ENCODE data around the gene ERC1.

ERC1 gene

DNA sequence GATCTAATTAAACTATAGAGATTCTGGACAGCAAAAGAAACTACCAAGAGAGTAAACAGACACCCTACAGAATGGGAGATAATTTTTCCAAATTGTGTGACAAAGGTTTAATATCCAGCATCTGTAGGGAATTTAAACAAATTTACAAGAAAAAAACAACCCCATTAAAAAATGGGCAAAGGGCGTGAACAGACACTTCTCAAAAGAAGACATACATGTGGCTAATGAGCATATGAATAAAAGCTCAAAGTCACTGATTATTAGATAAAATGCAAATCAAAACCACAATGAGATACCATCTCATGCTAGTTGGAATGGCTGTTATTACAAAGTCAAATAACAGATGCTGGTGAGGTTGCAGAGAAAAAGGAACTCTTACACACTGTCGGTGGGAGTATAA is 309.4 kb downstream of the ERC1 start:
- TF ChIP-seq, protein P1, sequence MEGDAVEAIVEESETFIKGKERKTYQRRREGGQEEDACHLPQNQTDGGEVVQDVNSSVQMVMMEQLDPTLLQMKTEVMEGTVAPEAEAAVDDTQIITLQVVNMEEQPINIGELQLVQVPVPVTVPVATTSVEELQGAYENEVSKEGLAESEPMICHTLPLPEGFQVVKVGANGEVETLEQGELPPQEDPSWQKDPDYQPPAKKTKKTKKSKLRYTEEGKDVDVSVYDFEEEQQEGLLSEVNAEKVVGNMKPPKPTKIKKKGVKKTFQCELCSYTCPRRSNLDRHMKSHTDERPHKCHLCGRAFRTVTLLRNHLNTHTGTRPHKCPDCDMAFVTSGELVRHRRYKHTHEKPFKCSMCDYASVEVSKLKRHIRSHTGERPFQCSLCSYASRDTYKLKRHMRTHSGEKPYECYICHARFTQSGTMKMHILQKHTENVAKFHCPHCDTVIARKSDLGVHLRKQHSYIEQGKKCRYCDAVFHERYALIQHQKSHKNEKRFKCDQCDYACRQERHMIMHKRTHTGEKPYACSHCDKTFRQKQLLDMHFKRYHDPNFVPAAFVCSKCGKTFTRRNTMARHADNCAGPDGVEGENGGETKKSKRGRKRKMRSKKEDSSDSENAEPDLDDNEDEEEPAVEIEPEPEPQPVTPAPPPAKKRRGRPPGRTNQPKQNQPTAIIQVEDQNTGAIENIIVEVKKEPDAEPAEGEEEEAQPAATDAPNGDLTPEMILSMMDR (IDR thresholded peaks at IDR 0.05; ENCODE audit: low read depth, low read length) = no peak
- no peak for DNase-seq (ENCODE audit: low read depth in 2 of 2)
- no peak overlapping the region for H3K4me3 ChIP-seq (replicated peaks in 1 of 2; ENCODE audit: low read depth in 2 of 2, low read length in 2 of 2)

DNA sequence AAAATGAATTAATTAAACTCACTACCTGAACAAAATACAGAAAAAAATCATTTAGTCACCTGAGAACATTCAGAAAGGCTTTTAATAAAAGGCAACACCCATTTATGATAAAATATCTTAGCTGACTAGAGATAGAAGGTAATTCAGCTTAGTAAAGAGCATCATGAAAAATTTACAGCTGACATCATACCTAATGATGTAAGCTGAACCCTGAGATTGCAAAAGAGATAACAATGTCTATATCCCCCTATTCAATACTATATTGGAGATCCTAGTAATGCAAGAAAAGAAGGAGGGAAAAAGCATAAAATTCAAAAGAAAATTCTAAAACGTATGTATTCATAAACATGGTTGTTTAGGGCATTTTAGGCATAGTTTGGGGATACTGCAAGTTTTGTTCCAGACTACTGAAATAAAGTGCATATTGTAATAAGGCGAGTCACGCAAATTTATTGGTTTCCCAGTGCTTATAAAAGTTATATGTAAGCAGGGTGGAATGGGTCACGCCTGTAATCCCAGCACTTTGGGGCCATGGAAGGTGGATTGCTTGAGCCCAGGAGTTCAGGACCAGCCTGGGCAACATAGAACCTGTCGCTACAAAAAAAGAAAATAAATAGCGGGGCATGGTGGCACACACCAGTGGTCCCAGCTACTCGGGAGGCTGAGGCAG is 311.3 kb downstream of the ERC1 start:
- TF ChIP-seq, protein P1 (IDR thresholded peaks at IDR 0.05; ENCODE audit: low read depth, low read length) = no peak
- DNase-seq (ENCODE audit: low read depth in 2 of 2) = no peak
- no peak overlapping the region for H3K4me3 ChIP-seq (replicated peaks in 1 of 2; ENCODE audit: low read depth in 2 of 2, low read length in 2 of 2)

DNA sequence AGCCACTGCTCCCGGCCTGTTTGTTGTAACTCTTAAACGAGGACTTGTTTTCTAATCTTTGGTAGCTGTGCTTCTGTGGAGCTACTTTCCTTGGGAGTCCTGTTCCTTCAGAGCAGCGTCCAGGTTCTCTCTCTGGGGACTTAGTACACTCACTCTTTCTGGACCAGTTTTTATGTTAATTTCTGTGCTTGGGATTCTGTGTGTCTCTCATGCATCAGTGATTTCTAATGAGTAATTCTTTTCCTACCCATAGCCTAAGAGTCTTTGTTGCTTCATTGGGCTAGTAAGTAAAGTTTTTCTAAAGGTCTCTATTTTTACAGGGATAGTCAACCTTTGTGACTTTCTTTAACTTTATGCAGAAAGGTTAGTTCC is 314.0 kb downstream of the ERC1 start:
- peak in 1 of 2 donors; percentile 66 for DNase-seq (ENCODE audit: low read depth in 2 of 2)
- no peak overlapping the region for H3K4me3 ChIP-seq (replicated peaks in 1 of 2; ENCODE audit: low read depth in 2 of 2, low read length in 2 of 2)
- TF ChIP-seq, protein P1 (IDR thresholded peaks at IDR 0.05; ENCODE audit: low read depth, low read length) = no peak

DNA sequence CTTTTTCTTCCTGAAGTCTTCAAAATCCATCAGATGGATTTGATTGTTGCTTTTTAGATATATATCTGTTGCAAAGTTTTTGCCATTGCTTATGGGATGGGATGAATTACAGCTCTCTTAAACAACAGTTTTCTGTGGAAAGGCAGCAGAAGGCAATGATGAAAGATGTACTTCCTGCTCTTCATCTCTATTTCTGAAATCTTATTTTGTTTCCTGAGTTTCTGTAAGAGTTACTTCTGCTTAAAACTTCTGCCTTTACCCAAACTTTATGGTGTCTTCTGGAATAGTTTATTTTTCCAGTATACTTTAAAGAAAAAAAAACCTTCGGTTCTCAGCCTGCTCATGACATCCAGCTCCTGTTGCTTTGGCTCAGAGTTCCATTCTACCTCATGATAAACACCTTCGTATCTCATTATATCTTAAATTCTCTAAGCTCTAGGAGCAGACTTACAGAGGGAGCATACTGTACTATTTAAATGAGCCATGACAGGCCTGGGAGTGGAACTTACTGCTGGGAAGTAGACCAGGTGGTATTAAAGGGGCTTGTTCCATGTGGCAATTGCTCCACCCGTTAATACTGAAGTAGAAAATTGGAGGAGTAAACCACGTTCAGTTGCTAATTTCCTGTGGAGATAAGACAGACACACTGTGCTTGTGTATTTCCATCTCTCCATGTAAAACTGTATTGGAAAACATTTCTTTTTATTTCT is 314.9 kb downstream of the ERC1 start:
- peak; percentile 14 to 55 for DNase-seq (ENCODE audit: low read depth in 2 of 2)
- TF ChIP-seq, protein P1 (IDR thresholded peaks at IDR 0.05; ENCODE audit: low read depth, low read length) = no peak
- H3K4me3 ChIP-seq (replicated peaks in 1 of 2; ENCODE audit: low read depth in 2 of 2, low read length in 2 of 2) = no peak overlapping the region

DNA sequence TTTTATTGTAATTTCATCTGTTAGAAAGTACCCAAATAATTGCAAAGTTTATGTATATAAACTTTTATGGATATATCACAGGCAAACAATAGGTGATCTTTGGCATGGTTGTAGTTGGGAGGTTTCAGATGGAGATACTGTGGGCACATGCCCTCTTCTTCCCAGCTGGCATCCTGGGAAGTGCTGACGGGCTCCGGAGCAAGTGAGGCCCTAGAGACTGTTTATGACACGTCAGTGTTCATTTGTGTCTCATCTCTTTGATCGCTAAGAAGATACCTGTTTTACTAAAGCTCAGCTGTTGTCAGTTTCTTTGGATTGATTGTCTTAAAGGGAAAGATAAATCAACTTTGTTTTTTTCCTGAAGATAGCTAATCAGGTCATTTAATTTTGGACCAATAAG is 315.8 kb downstream of the ERC1 start:
- TF ChIP-seq, protein P1 (IDR thresholded peaks at IDR 0.05; ENCODE audit: low read depth, low read length) = no peak
- no peak overlapping the region for H3K4me3 ChIP-seq (replicated peaks in 1 of 2; ENCODE audit: low read depth in 2 of 2, low read length in 2 of 2)

DNA sequence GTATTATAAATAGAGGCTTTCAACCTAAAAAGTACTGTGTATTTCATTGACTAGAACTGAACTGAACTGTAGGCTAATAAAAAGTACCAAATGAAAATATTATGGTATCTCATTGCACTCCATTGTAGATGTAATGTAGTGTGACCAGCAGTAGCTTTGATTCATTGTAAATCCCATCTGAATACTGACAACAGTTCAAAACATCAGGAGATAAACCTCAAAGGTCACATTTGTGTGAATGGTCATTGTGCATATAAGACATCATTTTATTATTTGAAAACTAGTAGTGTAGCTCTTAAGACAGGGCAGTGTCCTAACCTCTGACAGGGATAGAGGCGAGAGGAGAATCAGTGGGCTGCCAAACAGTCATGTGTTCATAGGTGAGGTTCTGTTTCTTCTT is 316.8 kb downstream of the ERC1 start:
- no peak for DNase-seq (ENCODE audit: low read depth in 2 of 2)
- no peak overlapping the region for H3K4me3 ChIP-seq (replicated peaks in 1 of 2; ENCODE audit: low read depth in 2 of 2, low read length in 2 of 2)
- TF ChIP-seq, protein P1 (IDR thresholded peaks at IDR 0.05; ENCODE audit: low read depth, low read length) = no peak

More for the DNA sequence above, 315.8 kb downstream of the ERC1 start:
- no peak for DNase-seq (ENCODE audit: low read depth in 2 of 2)

Measured in cardiac fibroblast (primary cell).